Measurements from ENCODE around the gene F10.

DNA sequence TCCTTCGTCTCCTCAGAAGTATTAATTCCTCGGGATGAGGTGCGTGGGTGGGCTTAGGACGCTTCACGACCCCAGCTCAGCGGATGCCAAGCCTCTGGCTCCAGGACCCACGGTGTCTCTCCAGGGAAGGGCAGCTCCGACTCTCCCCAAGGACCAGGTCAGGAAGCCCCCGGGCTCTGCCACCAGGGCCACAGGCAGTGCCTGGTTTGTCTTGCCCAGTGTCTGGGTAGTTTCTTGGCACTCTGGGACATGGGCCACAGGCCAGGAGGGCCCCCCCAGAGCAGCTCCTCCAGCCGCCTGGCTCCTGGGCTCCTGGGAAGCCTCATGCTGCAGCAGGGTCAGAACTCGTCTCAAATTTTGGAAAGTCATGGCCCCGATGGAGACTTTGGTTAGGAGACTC lies 38.4 kb downstream of the F10 start:
- TF ChIP-seq, protein P1, sequence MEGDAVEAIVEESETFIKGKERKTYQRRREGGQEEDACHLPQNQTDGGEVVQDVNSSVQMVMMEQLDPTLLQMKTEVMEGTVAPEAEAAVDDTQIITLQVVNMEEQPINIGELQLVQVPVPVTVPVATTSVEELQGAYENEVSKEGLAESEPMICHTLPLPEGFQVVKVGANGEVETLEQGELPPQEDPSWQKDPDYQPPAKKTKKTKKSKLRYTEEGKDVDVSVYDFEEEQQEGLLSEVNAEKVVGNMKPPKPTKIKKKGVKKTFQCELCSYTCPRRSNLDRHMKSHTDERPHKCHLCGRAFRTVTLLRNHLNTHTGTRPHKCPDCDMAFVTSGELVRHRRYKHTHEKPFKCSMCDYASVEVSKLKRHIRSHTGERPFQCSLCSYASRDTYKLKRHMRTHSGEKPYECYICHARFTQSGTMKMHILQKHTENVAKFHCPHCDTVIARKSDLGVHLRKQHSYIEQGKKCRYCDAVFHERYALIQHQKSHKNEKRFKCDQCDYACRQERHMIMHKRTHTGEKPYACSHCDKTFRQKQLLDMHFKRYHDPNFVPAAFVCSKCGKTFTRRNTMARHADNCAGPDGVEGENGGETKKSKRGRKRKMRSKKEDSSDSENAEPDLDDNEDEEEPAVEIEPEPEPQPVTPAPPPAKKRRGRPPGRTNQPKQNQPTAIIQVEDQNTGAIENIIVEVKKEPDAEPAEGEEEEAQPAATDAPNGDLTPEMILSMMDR (IDR thresholded peaks at IDR 0.05; ENCODE audit: low read depth, low read length, missing input control) = no peak
- no peak for TF ChIP-seq EGR1 (IDR thresholded peaks at IDR 0.05; ENCODE audit: low read depth in 2 of 2)
- no peak for TF ChIP-seq JUND (IDR thresholded peaks at IDR 0.05)
- TF ChIP-seq, protein P2, sequence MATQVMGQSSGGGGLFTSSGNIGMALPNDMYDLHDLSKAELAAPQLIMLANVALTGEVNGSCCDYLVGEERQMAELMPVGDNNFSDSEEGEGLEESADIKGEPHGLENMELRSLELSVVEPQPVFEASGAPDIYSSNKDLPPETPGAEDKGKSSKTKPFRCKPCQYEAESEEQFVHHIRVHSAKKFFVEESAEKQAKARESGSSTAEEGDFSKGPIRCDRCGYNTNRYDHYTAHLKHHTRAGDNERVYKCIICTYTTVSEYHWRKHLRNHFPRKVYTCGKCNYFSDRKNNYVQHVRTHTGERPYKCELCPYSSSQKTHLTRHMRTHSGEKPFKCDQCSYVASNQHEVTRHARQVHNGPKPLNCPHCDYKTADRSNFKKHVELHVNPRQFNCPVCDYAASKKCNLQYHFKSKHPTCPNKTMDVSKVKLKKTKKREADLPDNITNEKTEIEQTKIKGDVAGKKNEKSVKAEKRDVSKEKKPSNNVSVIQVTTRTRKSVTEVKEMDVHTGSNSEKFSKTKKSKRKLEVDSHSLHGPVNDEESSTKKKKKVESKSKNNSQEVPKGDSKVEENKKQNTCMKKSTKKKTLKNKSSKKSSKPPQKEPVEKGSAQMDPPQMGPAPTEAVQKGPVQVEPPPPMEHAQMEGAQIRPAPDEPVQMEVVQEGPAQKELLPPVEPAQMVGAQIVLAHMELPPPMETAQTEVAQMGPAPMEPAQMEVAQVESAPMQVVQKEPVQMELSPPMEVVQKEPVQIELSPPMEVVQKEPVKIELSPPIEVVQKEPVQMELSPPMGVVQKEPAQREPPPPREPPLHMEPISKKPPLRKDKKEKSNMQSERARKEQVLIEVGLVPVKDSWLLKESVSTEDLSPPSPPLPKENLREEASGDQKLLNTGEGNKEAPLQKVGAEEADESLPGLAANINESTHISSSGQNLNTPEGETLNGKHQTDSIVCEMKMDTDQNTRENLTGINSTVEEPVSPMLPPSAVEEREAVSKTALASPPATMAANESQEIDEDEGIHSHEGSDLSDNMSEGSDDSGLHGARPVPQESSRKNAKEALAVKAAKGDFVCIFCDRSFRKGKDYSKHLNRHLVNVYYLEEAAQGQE (IDR thresholded peaks at IDR 0.05) = no peak
- TF ChIP-seq SP1 (IDR thresholded peaks at IDR 0.05) = no peak
- TF ChIP-seq YY1 (IDR thresholded peaks at IDR 0.05) = no peak
- TF ChIP-seq, protein P3, sequence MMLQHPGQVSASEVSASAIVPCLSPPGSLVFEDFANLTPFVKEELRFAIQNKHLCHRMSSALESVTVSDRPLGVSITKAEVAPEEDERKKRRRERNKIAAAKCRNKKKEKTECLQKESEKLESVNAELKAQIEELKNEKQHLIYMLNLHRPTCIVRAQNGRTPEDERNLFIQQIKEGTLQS (IDR thresholded peaks at IDR 0.05) = no peak
- no peak for TF ChIP-seq TAF1 (conservative IDR thresholded peaks at IDR 0.05)
- TF ChIP-seq, protein P4, sequence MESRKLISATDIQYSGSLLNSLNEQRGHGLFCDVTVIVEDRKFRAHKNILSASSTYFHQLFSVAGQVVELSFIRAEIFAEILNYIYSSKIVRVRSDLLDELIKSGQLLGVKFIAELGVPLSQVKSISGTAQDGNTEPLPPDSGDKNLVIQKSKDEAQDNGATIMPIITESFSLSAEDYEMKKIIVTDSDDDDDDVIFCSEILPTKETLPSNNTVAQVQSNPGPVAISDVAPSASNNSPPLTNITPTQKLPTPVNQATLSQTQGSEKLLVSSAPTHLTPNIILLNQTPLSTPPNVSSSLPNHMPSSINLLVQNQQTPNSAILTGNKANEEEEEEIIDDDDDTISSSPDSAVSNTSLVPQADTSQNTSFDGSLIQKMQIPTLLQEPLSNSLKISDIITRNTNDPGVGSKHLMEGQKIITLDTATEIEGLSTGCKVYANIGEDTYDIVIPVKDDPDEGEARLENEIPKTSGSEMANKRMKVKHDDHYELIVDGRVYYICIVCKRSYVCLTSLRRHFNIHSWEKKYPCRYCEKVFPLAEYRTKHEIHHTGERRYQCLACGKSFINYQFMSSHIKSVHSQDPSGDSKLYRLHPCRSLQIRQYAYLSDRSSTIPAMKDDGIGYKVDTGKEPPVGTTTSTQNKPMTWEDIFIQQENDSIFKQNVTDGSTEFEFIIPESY (IDR thresholded peaks at IDR 0.05) = no peak
- no peak for TF ChIP-seq RAD21 (IDR thresholded peaks at IDR 0.05)
- no peak for TF ChIP-seq NR2F2 (IDR thresholded peaks at IDR 0.05)
